BE2C (cell line): Measurements from ENCODE around the gene DDX19B.

Experiments
- DNase-seq: peaks from one replicate; pipeline ENCODE4 v3.0.0-alpha.2; 2020
- H3K27me3 ChIP-seq: fragments of 250-450 bp; sonication (Bioruptor Pico); 2 replicates; pipeline ENCODE4 v1.5.1; 2020; ENCODE audit warnings: mild to moderate bottlenecking
- H3K36me3 ChIP-seq: fragments of 250-450 bp; sonication (Bioruptor Pico); 2 replicates; pipeline ENCODE4 v1.5.1; 2020; ENCODE audit warnings: mild to moderate bottlenecking
- H3K4me1 ChIP-seq: fragments of 250-450 bp; sonication (Bioruptor Pico); 2 replicates; pipeline ENCODE4 v1.5.1; 2020
- H3K4me3 ChIP-seq: 2 replicates; pipeline ENCODE4 v1.5.1; 2011; ENCODE audit warnings: low read depth, low read length
- H3K9me3 ChIP-seq: fragments of 250-450 bp; sonication (Bioruptor Pico); 2 replicates; pipeline ENCODE4 v1.5.1; 2020
- TF ChIP-seq, protein P1 (sequence below): IDR thresholded peaks from 2 replicates; pipeline ENCODE4 v1.5.1; 2012; ENCODE audit warnings: mild to moderate bottlenecking, low read depth, low read length

The DDX19B gene

DNA sequence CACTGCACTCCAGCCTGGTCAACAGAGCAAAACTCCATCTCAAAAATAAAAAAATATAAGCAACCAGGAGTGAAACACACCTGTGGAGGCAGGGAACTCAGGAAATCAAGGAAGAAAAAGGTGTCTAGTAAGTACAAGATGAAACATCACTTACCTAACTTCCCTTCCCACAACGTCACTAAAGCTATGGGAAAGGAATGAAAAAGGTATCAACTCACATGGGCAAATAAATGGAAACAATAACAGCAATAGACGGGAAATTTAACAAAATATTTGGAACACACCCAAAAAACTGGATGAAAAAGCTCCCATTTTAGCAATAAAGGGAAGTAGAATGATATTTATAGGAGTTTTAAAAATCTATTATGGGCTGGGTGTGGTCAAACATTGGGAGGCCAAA lies 78.8 kb downstream of the DDX19B start:
- TF ChIP-seq, protein P1, sequence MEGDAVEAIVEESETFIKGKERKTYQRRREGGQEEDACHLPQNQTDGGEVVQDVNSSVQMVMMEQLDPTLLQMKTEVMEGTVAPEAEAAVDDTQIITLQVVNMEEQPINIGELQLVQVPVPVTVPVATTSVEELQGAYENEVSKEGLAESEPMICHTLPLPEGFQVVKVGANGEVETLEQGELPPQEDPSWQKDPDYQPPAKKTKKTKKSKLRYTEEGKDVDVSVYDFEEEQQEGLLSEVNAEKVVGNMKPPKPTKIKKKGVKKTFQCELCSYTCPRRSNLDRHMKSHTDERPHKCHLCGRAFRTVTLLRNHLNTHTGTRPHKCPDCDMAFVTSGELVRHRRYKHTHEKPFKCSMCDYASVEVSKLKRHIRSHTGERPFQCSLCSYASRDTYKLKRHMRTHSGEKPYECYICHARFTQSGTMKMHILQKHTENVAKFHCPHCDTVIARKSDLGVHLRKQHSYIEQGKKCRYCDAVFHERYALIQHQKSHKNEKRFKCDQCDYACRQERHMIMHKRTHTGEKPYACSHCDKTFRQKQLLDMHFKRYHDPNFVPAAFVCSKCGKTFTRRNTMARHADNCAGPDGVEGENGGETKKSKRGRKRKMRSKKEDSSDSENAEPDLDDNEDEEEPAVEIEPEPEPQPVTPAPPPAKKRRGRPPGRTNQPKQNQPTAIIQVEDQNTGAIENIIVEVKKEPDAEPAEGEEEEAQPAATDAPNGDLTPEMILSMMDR: no peak
- Histone ChIP-seq H3K4me1 (no peaks in the 10 kb centered on the region), H3K4me3 (no peak overlapping the region), H3K9me3 (no peaks in the 10 kb centered on the region), H3K36me3 (peaks cover 45% of the 10 kb centered on the region), H3K27me3 (no peaks in the 10 kb centered on the region)
- DNase-seq: no peak

DNA sequence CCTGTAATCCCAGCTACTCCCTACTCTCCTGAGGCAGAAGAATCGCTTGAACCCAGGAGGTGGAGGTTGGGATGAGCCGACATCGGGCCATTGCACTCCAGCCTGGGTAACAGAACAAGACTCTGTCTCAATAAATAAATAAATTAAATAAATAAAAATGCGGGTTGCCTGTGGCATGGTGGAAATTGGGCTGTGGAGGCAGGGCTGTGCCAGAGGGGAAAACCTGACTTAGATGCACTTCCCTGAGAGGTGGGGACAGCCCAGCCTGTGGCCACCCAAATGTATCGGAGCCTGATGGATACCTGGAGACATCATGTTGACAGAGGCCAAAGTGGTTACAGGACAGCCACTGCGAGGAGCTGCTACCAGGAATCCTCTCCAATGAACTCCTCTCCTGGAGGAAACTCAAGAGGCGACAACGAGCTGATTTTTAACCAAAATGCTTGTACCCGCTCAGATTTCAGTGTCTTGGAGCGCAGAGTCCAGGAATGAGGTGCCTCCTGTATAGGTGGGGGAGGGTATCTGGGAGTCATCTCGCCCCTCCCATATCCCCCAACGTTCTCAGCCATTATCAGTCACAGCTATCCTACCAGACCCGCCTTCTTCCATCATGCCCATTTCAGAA lies 80.0 kb downstream of the DDX19B start:
- no peak for DNase-seq
- TF ChIP-seq, protein P1: no peak
- H3K9me3 ChIP-seq: no peaks in the 10 kb centered on the region
- no peaks in the 10 kb centered on the region for H3K27me3 ChIP-seq
- peaks cover 33% of the 10 kb centered on the region for H3K36me3 ChIP-seq
- no peaks in the 10 kb centered on the region for H3K4me1 ChIP-seq
- H3K4me3 ChIP-seq: no peak overlapping the region; the same call in 1 of the 2 replicates

DNA sequence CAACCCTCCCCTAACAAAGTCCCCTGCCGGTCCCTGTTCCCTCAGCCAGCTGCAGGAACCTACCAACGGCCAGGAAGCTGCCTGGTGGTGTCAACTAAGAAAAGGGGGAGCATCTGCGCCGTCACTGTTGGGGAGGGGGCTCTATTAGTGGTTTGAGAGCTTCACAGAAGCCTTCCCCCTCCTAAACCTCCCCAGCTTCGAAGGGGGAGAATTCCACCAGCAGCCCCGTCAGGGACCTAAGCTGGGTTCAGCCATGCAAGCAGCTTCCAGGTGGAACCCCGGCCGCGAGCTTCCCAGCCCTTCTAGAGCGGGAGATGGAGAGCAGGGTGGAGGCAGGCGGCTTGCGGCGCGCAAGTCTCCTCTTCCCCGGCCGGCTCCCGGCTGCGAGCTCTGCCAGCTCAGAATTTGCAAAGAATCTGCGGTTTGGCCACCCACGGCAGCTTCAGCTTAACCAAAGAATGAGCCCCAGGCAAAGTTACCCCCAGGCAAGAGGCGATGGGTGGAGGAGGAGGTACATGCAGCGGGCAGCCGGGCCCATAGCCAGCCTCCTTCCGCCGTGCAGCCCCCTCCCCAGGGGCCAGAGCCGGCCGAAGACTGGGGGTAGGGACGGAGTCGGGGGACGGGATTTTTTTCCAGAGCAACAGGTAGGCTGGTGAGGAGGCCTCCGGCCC lies 81.4 kb downstream of the DDX19B start:
- DNase-seq: peak; percentile 51
- no peaks in the 10 kb centered on the region for H3K4me1 ChIP-seq
- no peaks in the 10 kb centered on the region for H3K9me3 ChIP-seq
- H3K36me3 ChIP-seq: peaks cover 22% of the 10 kb centered on the region
- TF ChIP-seq, protein P1: no peak
- no peaks in the 10 kb centered on the region for H3K27me3 ChIP-seq
- H3K4me3 ChIP-seq: peak overlapping the region; percentile 97

DNA sequence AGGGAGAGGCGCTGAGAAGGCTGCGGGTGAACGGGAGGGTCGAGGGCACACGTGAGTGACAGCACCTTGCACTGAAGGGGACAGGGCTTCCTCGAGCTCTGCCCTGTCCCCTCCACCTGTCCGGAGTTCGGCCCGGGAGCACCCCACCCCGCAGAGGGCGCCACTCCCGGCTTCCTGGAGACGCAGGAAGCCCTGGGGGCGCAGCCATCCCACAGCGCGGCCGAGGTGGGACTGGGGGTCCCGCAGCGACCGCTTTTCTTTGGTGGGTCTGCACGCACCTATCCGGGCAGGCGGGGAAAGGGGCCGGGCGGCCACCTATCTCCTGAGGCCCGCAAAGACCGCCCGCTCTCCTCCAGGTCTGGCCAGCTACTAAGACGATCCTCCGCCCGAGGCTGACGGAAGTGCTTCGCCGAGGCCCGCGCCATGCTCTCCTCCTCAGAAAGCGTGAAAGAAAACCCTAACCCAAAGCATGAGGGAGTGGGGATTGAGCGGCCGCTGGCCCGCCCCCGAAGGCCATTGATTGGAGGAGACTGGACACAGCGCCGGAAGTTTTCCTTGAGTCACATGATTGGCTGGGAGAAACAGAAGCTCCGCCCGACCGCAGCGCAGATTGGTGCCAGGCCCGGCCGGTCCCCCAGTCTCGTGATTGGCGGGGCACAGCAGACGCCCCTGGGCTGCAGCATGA lies 82.1 kb downstream of the DDX19B start:
- Histone ChIP-seq H3K4me3 (peak overlapping the region; percentile 97), H3K4me1 (no peaks in the 10 kb centered on the region), H3K27me3 (no peaks in the 10 kb centered on the region), H3K36me3 (peaks cover 15% of the 10 kb centered on the region), H3K9me3 (no peaks in the 10 kb centered on the region)
- DNase-seq: peak; percentile 98
- TF ChIP-seq, protein P1: peak; percentile 37

DNA sequence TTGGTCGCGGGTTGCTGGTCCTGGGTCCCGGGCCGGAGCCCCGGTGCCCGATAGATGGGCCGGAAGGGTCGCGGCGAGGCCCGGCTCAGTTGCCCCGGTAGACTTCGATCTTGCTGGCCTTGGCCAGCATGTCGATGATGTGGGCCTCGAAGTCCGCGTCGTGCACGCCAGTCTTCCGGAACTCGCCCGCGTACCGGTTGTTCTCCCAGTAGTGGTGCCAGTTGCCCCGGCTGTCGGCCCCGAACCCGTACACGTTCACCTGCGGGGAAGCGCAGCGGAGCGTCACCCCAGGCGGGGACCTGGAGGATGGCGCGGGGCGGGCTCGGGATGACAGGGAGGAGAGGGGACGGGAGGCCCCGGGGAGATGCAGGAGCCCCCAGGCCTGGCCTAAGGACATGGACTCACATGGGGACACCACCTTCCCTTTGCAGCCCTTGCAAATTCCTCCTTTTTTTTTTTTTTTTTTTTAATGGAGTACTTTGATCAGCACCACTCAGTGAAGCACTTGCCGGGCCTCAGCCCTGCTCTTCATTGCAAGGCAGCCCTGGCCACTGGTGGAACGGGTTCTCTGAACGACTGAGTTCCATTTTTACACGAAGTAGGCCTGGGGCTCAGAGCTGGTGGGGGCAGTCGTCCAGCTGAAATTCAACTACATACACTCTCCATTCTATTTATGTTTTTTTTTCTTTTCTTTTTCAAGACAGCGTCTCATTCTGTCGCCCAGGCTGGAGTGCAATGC lies 82.8 kb downstream of the DDX19B start:
- Histone ChIP-seq H3K27me3 (no peaks in the 10 kb centered on the region), H3K4me3 (peak overlapping the region; percentile 97), H3K4me1 (no peaks in the 10 kb centered on the region), H3K9me3 (no peaks in the 10 kb centered on the region), H3K36me3 (peaks cover 13% of the 10 kb centered on the region)
- no peak for DNase-seq
- TF ChIP-seq, protein P1: no peak
